ENCODE results near the gene ZNF385B. TPM values are rescaled to one million over a fixed set of nuclear protein-coding genes. Genes with fewer than 3 reads are reported as not detected.
"Not testable (repeated sequence)": the region's sequence is repeated elsewhere in the genome, so short reads cannot be mapped to it uniquely, and the experiment has no call there.

Gene ZNF385B
- total RNA-seq, 2 donors from 2014 or later: under 0.01 TPM; not detected in 1

- ATAC-seq (no peak), DNase-seq (no peak)
- 88 to 90% methylated on average over 1 of the region's 1 CpG for WGBS, 2 donors
- Histone ChIP-seq H3K36me3 (replicated peaks in 1 of 2; ENCODE audit: insufficient read depth in 1 of 2, low read depth in 2 of 2) (no peaks in the 10 kb centered on the region), H3K27ac (no peak overlapping the region), H3K9me3 (no peaks in the 10 kb centered on the region), H3K27me3 (no peaks in the 10 kb centered on the region), H3K4me3 (no peak overlapping the region), H3K4me1 (no peaks in the 10 kb centered on the region)
- intact Hi-C loops (cut with DNase I): no loop called here
- TF ChIP-seq POLR2A (IDR thresholded peaks at IDR 0.05) (no peak), CTCF (IDR thresholded peaks at IDR 0.05) (no peak)
Measured at GRCh38 chr2:179785902-179786301, 75.5 kb downstream of the ZNF385B start.

- H3K4me1 ChIP-seq; intact Hi-C loops (cut with DNase I); ATAC-seq; H3K36me3 ChIP-seq (replicated peaks in 1 of 2; ENCODE audit: insufficient read depth in 1 of 2, low read depth in 2 of 2); H3K27ac ChIP-seq; H3K27me3 ChIP-seq; DNase-seq; H3K4me3 ChIP-seq; H3K9me3 ChIP-seq: not testable (repeated sequence)
- WGBS, 2 donors: 58 to 60% methylated on average over 2 of the region's 2 CpGs
Measured at GRCh38 chr2:179782346-179782745, 79.1 kb downstream of the ZNF385B start.

- ATAC-seq: no peak
- intact Hi-C loops (cut with DNase I): no loop called here
Measured at GRCh38 chr2:179773986-179774385, 87.4 kb downstream of the ZNF385B start.

GRCh38 chr2:179772346-179772745, 89.1 kb downstream of the ZNF385B start:
- no peak for TF ChIP-seq POLR2A (IDR thresholded peaks at IDR 0.05)
- no peak for TF ChIP-seq CTCF (IDR thresholded peaks at IDR 0.05)
- no peaks in the 10 kb centered on the region for H3K9me3 ChIP-seq
- no peaks in the 10 kb centered on the region for H3K36me3 ChIP-seq (replicated peaks in 1 of 2; ENCODE audit: insufficient read depth in 1 of 2, low read depth in 2 of 2)
- DNase-seq (no peak), ATAC-seq (no peak)
- intact Hi-C loops (cut with DNase I): no loop called here
- 91 to 100% methylated on average over 1 of the region's 1 CpG for WGBS, 2 donors
- no peaks in the 10 kb centered on the region for H3K4me1 ChIP-seq
- H3K4me3 ChIP-seq: no peak overlapping the region
- no peaks in the 10 kb centered on the region for H3K27me3 ChIP-seq
- H3K27ac ChIP-seq: no peak overlapping the region

More at GRCh38 chr2:179773986-179774385, 87.4 kb downstream of the ZNF385B start:
- no peaks in the 10 kb centered on the region for H3K36me3 ChIP-seq (replicated peaks in 1 of 2; ENCODE audit: insufficient read depth in 1 of 2, low read depth in 2 of 2)
- 84 to 86% methylated on average over 4 of the region's 4 CpGs for WGBS, 2 donors
- no peak for DNase-seq
- no peak overlapping the region for H3K4me3 ChIP-seq
- TF ChIP-seq POLR2A (IDR thresholded peaks at IDR 0.05) (no peak), CTCF (IDR thresholded peaks at IDR 0.05) (no peak)
- H3K27me3 ChIP-seq: no peaks in the 10 kb centered on the region
- no peaks in the 10 kb centered on the region for H3K9me3 ChIP-seq
- H3K4me1 ChIP-seq: no peaks in the 10 kb centered on the region
- H3K27ac ChIP-seq: no peak overlapping the region

GRCh38 chr2:179771791-179772190, 89.6 kb downstream of the ZNF385B start:
- intact Hi-C loops (cut with DNase I): no loop called here
- Histone ChIP-seq H3K27me3 (no peaks in the 10 kb centered on the region), H3K9me3 (no peaks in the 10 kb centered on the region), H3K27ac (no peak overlapping the region), H3K36me3 (replicated peaks in 1 of 2; ENCODE audit: insufficient read depth in 1 of 2, low read depth in 2 of 2) (no peaks in the 10 kb centered on the region), H3K4me3 (no peak overlapping the region), H3K4me1 (no peaks in the 10 kb centered on the region)
- 62 to 66% methylated on average over 4 of the region's 4 CpGs for whole genome bisulfite sequencing, 2 donors
- DNase-seq (no peak), ATAC-seq (no peak)
- no peak for TF ChIP-seq POLR2A (IDR thresholded peaks at IDR 0.05)
- no peak for TF ChIP-seq CTCF (IDR thresholded peaks at IDR 0.05)

All from body of pancreas (tissue), 4 donors.